GM23338 (cell line): ENCODE measurements around the gene CDC42EP2. TPM values are rescaled to one million over a fixed set of nuclear protein-coding genes. Genes with fewer than 3 reads are reported as not detected.

Source experiments
- ATAC-seq: fragments of 200-7000 bp; cut with Tn5 transposase; 3 replicates; pipeline ENCODE4 v1.9.1; 2020
- DNase-seq: peaks from one replicate; pipeline ENCODE4 v3.0.0-alpha.2; 2015; ENCODE audit warnings: low spot score
- H2AFZ ChIP-seq: fragments of 200-600 bp; sonication (generic); 2 replicates; pipeline ENCODE4 v1.8.0; 2016; ENCODE audit warnings: antibody characterized with exemption, mild to moderate bottlenecking, moderate library complexity
- H3F3A ChIP-seq: fragments of 200-600 bp; sonication (generic); replicated peaks from 2 replicates; pipeline ENCODE4 v1.8.0; 2017; ENCODE audit warnings: antibody characterized with exemption, mixed run types, low read depth
- H3K27ac ChIP-seq: fragments of 200-600 bp; sonication (generic); 2 replicates; pipeline ENCODE4 v1.6.1; 2016; ENCODE audit warnings: low read depth
- H3K27me3 ChIP-seq: fragments of 200-600 bp; sonication (generic); 2 replicates; pipeline ENCODE4 v1.8.0; 2016; ENCODE audit warnings: mild to moderate bottlenecking, mixed run types, moderate library complexity; ENCODE audit not compliant: insufficient read depth
- H3K36me3 ChIP-seq: fragments of 200-600 bp; sonication (generic); 2 replicates; pipeline ENCODE4 v1.8.0; 2016; ENCODE audit warnings: mild to moderate bottlenecking; ENCODE audit not compliant: insufficient read depth
- H3K4me1 ChIP-seq: fragments of 200-600 bp; sonication (generic); 2 replicates; pipeline ENCODE4 v1.8.0; 2016; ENCODE audit warnings: mild to moderate bottlenecking, moderate library complexity; ENCODE audit not compliant: insufficient read depth
- H3K4me2 ChIP-seq: fragments of 200-600 bp; sonication (generic); 2 replicates; pipeline ENCODE4 v1.7.1; 2017; ENCODE audit warnings: mixed run types
- H3K4me3 ChIP-seq: fragments of 200-600 bp; sonication (generic); 2 replicates; pipeline ENCODE4 v1.6.1; 2016; ENCODE audit warnings: mixed run types
- H3K79me2 ChIP-seq: fragments of 200-600 bp; sonication (generic); replicated peaks from 2 replicates; pipeline ENCODE4 v1.8.0; 2017; ENCODE audit warnings: mild to moderate bottlenecking; ENCODE audit not compliant: insufficient read depth
- H3K9me2 ChIP-seq: fragments of 200-600 bp; sonication (generic); 2 replicates; pipeline ENCODE4 v1.8.0; 2017; ENCODE audit not compliant: insufficient read depth
- H4K20me1 ChIP-seq: fragments of 200-600 bp; sonication (generic); replicated peaks from 2 replicates; pipeline ENCODE4 v1.8.0; 2017; ENCODE audit warnings: mild to moderate bottlenecking; ENCODE audit not compliant: insufficient read depth
- H3K27ac Mint-ChIP-seq: 2 replicates; pipeline ENCODE4 v1.8.0; 2020; ENCODE audit warnings: inconsistent platforms, mild to moderate bottlenecking, moderate library complexity, mixed read lengths
- H3K27me3 Mint-ChIP-seq: 3 replicates; pipeline ENCODE4 v1.8.0; 2022; ENCODE audit warnings: low read depth, mild to moderate bottlenecking, moderate library complexity, mixed read lengths, inconsistent platforms; ENCODE audit not compliant: insufficient read depth, poor library complexity
- H3K36me3 Mint-ChIP-seq: 3 replicates; pipeline ENCODE4 v1.8.0; 2021; ENCODE audit warnings: low read depth, mild to moderate bottlenecking, inconsistent platforms, moderate library complexity, mixed read lengths
- H3K4me1 Mint-ChIP-seq: 3 replicates; pipeline ENCODE4 v1.8.0; 2020; ENCODE audit warnings: mild to moderate bottlenecking, inconsistent platforms, mixed read lengths
- H3K4me3 Mint-ChIP-seq: 3 replicates; pipeline ENCODE4 v1.8.0; 2021; ENCODE audit warnings: moderate library complexity, mild to moderate bottlenecking, inconsistent platforms, mixed read lengths
- H3K9me3 Mint-ChIP-seq: 3 replicates; pipeline ENCODE4 v1.8.0; 2020; ENCODE audit warnings: moderate library complexity, mild to moderate bottlenecking, inconsistent platforms, mixed read lengths
- CREB1 ChIP-seq: fragments of 250-450 bp; sonication (Bioruptor Pico); IDR thresholded peaks from 2 replicates; pipeline ENCODE4 v1.5.0; 2020; ENCODE audit warnings: low read depth, mild to moderate bottlenecking, moderate library complexity
- EZH2 ChIP-seq: fragments of 200-600 bp; sonication (generic); IDR thresholded peaks from one replicate; pipeline ENCODE4 v1.8.0; 2017; ENCODE audit warnings: antibody characterized with exemption, mild to moderate bottlenecking, low read depth; ENCODE audit not compliant: unreplicated experiment
- JUNB ChIP-seq: IDR thresholded peaks from one replicate; pipeline ENCODE4 v1.6.1; 2016; ENCODE audit warnings: antibody characterized with exemption; ENCODE audit not compliant: unreplicated experiment
- ZNF331 ChIP-seq: fragments of 250-450 bp; sonication (Bioruptor Pico); IDR thresholded peaks from 2 replicates; pipeline ENCODE4 v1.5.0; 2020; ENCODE audit warnings: low read depth, mild to moderate bottlenecking, moderate library complexity
- ZNF462 ChIP-seq: fragments of 250-450 bp; sonication (Bioruptor Pico); IDR thresholded peaks from 2 replicates; pipeline ENCODE4 v1.5.0; 2020; ENCODE audit warnings: mild to moderate bottlenecking, moderate library complexity
- polyA plus RNA-seq: library from polyadenylated mRNA; unstranded; fragments of >200 nt; fragmentation: Nextera tagmentation; extraction: Ambion mirVana; gene quantifications from 2 replicates; pipeline ENCODE4 v1.2.1, GENCODE V29; 2016
- total RNA-seq: library from RNA; depleted of rRNA; stranded (reverse); fragments of >200 nt; shearing (Covaris generic); gene quantifications from 2 replicates; pipeline ENCODE4 v1.2.3, GENCODE V29; 2014
- TF ChIP-seq, protein P1 (sequence below): IDR thresholded peaks from 2 replicates; pipeline ENCODE4 v1.6.1; 2016; ENCODE audit warnings: antibody characterized with exemption
- TF ChIP-seq, protein P2 (sequence below): IDR thresholded peaks from one replicate; pipeline ENCODE4 v1.6.1; 2018; ENCODE audit warnings: antibody characterized with exemption; ENCODE audit not compliant: unreplicated experiment
- TF ChIP-seq, protein P3 (sequence below), 2 experiments: fragments of 200-600 bp in 1 of 2; sonication (generic) in 1 of 2; conservative IDR thresholded peaks; 2 replicates each; pipeline versions ENCODE4 v1.5.1 to v1.6.1; 2016 to 2017; ENCODE audit warnings: antibody characterized with exemption in 2 of 2, low read depth in 2 of 2, mild to moderate bottlenecking in 2 of 2, moderate library complexity in 1 of 2

The CDC42EP2 gene
- total and polyA plus RNA-seq, 2 experiments from 2014 or later: 18.2 to 19.0 TPM

GRCh38 chr11:65362320-65362931 lies 47.8 kb downstream of the CDC42EP2 start:
- Histone ChIP-seq H3K27ac (no peak overlapping the region), H4K20me1 (no peaks in the 10 kb centered on the region; the same call in 1 of the 2 replicates), H3K36me3 (no peaks in the 10 kb centered on the region), H3K4me1 (no peaks in the 10 kb centered on the region), H3K27me3 (peaks cover 10% of the 10 kb centered on the region), H3K9me2 (no peaks in the 10 kb centered on the region), H2AFZ (no peak overlapping the region), H3F3A (no peaks in the 10 kb centered on the region), H3K4me3 (no peak overlapping the region), H3K79me2 (no peaks in the 10 kb centered on the region), H3K4me2 (no peak overlapping the region)
- H3K27me3 Mint-ChIP-seq: peaks cover 15% of the 10 kb centered on the region
- no peak overlapping the region for H3K27ac Mint-ChIP-seq
- TF ChIP-seq, protein P1, sequence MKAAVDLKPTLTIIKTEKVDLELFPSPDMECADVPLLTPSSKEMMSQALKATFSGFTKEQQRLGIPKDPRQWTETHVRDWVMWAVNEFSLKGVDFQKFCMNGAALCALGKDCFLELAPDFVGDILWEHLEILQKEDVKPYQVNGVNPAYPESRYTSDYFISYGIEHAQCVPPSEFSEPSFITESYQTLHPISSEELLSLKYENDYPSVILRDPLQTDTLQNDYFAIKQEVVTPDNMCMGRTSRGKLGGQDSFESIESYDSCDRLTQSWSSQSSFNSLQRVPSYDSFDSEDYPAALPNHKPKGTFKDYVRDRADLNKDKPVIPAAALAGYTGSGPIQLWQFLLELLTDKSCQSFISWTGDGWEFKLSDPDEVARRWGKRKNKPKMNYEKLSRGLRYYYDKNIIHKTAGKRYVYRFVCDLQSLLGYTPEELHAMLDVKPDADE: no peak
- no peak for TF ChIP-seq CREB1 (CRISPR knock-in tag)
- no peak for TF ChIP-seq ZNF331 (CRISPR knock-in tag)
- no peak for TF ChIP-seq JUNB
- H3K9me3 Mint-ChIP-seq: no peaks in the 10 kb centered on the region
- H3K36me3 Mint-ChIP-seq: no peaks in the 10 kb centered on the region
- no peak overlapping the region for H3K4me3 Mint-ChIP-seq
- H3K4me1 Mint-ChIP-seq: peaks cover 9% of the 10 kb centered on the region
- DNase-seq: no peak
- ATAC-seq: no peak

GRCh38 chr11:65362966-65363365 lies 48.3 kb downstream of the CDC42EP2 start:
- H2AFZ ChIP-seq: no peak overlapping the region
- no peaks in the 10 kb centered on the region for H3K9me2 ChIP-seq
- H3K27me3 ChIP-seq: peaks cover 4% of the 10 kb centered on the region
- no peak overlapping the region for H3K27ac ChIP-seq
- Mint-ChIP-seq H3K9me3 (no peaks in the 10 kb centered on the region), H3K27ac (no peak overlapping the region), H3K4me3 (no peak overlapping the region), H3K4me1 (peaks cover 7% of the 10 kb centered on the region), H3K36me3 (no peaks in the 10 kb centered on the region), H3K27me3 (peaks cover 12% of the 10 kb centered on the region)
- H4K20me1 ChIP-seq: no peaks in the 10 kb centered on the region; the same call in 1 of the 2 replicates
- H3K36me3 ChIP-seq: no peaks in the 10 kb centered on the region
- no peaks in the 10 kb centered on the region for H3F3A ChIP-seq
- no peak overlapping the region for H3K4me2 ChIP-seq
- DNase-seq (no peak), ATAC-seq (no peak)
- H3K4me1 ChIP-seq: no peaks in the 10 kb centered on the region
- H3K79me2 ChIP-seq: no peaks in the 10 kb centered on the region
- H3K4me3 ChIP-seq: no peak overlapping the region
- TF ChIP-seq, protein P2, sequence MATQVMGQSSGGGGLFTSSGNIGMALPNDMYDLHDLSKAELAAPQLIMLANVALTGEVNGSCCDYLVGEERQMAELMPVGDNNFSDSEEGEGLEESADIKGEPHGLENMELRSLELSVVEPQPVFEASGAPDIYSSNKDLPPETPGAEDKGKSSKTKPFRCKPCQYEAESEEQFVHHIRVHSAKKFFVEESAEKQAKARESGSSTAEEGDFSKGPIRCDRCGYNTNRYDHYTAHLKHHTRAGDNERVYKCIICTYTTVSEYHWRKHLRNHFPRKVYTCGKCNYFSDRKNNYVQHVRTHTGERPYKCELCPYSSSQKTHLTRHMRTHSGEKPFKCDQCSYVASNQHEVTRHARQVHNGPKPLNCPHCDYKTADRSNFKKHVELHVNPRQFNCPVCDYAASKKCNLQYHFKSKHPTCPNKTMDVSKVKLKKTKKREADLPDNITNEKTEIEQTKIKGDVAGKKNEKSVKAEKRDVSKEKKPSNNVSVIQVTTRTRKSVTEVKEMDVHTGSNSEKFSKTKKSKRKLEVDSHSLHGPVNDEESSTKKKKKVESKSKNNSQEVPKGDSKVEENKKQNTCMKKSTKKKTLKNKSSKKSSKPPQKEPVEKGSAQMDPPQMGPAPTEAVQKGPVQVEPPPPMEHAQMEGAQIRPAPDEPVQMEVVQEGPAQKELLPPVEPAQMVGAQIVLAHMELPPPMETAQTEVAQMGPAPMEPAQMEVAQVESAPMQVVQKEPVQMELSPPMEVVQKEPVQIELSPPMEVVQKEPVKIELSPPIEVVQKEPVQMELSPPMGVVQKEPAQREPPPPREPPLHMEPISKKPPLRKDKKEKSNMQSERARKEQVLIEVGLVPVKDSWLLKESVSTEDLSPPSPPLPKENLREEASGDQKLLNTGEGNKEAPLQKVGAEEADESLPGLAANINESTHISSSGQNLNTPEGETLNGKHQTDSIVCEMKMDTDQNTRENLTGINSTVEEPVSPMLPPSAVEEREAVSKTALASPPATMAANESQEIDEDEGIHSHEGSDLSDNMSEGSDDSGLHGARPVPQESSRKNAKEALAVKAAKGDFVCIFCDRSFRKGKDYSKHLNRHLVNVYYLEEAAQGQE: no peak
- no peak for TF ChIP-seq ZNF462 (CRISPR knock-in tag)
- no peak for TF ChIP-seq JUNB
- TF ChIP-seq, protein P3, sequence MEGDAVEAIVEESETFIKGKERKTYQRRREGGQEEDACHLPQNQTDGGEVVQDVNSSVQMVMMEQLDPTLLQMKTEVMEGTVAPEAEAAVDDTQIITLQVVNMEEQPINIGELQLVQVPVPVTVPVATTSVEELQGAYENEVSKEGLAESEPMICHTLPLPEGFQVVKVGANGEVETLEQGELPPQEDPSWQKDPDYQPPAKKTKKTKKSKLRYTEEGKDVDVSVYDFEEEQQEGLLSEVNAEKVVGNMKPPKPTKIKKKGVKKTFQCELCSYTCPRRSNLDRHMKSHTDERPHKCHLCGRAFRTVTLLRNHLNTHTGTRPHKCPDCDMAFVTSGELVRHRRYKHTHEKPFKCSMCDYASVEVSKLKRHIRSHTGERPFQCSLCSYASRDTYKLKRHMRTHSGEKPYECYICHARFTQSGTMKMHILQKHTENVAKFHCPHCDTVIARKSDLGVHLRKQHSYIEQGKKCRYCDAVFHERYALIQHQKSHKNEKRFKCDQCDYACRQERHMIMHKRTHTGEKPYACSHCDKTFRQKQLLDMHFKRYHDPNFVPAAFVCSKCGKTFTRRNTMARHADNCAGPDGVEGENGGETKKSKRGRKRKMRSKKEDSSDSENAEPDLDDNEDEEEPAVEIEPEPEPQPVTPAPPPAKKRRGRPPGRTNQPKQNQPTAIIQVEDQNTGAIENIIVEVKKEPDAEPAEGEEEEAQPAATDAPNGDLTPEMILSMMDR (conservative IDR thresholded peaks at IDR 0.05; ENCODE audit: low read depth in 2 of 2): no peak
- TF ChIP-seq EZH2: no peak
